Cardiac muscle cell (in vitro differentiated cells and primary cell): ENCODE results near the gene FAM110C. TPM values are rescaled to one million over a fixed set of nuclear protein-coding genes. Genes with fewer than 3 reads are reported as not detected.
"Not testable (repeated sequence)": the region's sequence is repeated elsewhere in the genome, so short reads cannot be mapped to it uniquely, and the experiment has no call there.

ENCODE experiments used
- DNase-seq, 2 donors: peaks; one replicate each; pipeline versions ENCODE4 v3.0.0 to v3.0.0-alpha.2; 2010 to 2017; ENCODE audit warnings: low read depth in 1 of 2, low spot score in 1 of 2
- H3K27ac ChIP-seq: fragments of 200-600 bp; sonication (generic); 2 replicates; pipeline ENCODE4 v1.5.1; 2016
- H3K27me3 ChIP-seq: fragments of 200-600 bp; sonication (generic); 2 replicates; pipeline ENCODE4 v1.6.0; 2016; ENCODE audit warnings: control low read depth
- H3K36me3 ChIP-seq: fragments of 200-600 bp; sonication (generic); 2 replicates; pipeline ENCODE4 v1.5.1; 2016; ENCODE audit warnings: control low read depth
- H3K4me1 ChIP-seq: fragments of 200-600 bp; sonication (generic); 2 replicates; pipeline ENCODE4 v1.8.1; 2017; ENCODE audit warnings: low read depth, mild to moderate bottlenecking, mixed run types
- H3K4me3 ChIP-seq: fragments of 200-600 bp; sonication (generic); 2 replicates; pipeline ENCODE4 v1.5.1; 2016; ENCODE audit warnings: mild to moderate bottlenecking
- H3K9me3 ChIP-seq: fragments of 200-600 bp; sonication (generic); 2 replicates; pipeline ENCODE4 v1.5.1; 2017; ENCODE audit warnings: low read depth, mild to moderate bottlenecking, control low read depth
- polyA plus RNA-seq: library from polyadenylated mRNA; unstranded; fragments of >200 nt; fragmentation: Nextera tagmentation; extraction: Ambion mirVana; gene quantifications from 2 replicates; pipeline ENCODE4 v1.2.1, GENCODE V29; 2016
- total RNA-seq: library from RNA; depleted of rRNA; stranded (reverse); fragments of >200 nt; gene quantifications from 2 replicates; pipeline ENCODE4 v1.2.3, GENCODE V29; 2016
- TF ChIP-seq, protein P1 (sequence below): IDR thresholded peaks from 2 replicates; pipeline ENCODE4 v1.5.1; 2012; ENCODE audit warnings: low read depth, mild to moderate bottlenecking, low read length

Gene FAM110C
- total and polyA plus RNA-seq, 2 experiments from 2014 or later: 0.60 TPM

DNA sequence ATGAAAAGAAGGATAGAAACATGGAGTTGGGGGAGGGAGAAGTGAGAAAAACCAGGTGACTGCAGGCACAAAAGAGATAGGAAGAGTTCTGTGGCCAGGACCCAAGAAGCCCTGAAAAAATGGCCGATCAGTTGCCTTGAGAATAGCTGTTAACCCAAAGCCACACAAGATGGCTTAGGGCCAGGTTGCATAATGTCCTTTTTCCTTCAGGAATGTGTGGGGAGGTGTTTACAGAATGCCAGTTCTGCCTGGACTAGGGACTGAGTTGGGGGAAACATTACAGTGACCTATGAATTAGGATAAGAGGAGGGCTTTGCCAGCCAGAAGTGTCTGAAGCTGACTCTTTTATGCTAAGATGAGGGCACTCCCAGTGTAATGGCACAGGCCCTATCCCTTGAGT lies 17.1 kb downstream of the FAM110C start:
- Histone ChIP-seq H3K27ac (no peak overlapping the region), H3K27me3 (peaks cover 4% of the 10 kb centered on the region), H3K9me3 (no peaks in the 10 kb centered on the region), H3K36me3 (no peaks in the 10 kb centered on the region), H3K4me3 (no peak overlapping the region), H3K4me1 (no peaks in the 10 kb centered on the region)
- no peak for DNase-seq
- TF ChIP-seq, protein P1, sequence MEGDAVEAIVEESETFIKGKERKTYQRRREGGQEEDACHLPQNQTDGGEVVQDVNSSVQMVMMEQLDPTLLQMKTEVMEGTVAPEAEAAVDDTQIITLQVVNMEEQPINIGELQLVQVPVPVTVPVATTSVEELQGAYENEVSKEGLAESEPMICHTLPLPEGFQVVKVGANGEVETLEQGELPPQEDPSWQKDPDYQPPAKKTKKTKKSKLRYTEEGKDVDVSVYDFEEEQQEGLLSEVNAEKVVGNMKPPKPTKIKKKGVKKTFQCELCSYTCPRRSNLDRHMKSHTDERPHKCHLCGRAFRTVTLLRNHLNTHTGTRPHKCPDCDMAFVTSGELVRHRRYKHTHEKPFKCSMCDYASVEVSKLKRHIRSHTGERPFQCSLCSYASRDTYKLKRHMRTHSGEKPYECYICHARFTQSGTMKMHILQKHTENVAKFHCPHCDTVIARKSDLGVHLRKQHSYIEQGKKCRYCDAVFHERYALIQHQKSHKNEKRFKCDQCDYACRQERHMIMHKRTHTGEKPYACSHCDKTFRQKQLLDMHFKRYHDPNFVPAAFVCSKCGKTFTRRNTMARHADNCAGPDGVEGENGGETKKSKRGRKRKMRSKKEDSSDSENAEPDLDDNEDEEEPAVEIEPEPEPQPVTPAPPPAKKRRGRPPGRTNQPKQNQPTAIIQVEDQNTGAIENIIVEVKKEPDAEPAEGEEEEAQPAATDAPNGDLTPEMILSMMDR: no peak

DNA sequence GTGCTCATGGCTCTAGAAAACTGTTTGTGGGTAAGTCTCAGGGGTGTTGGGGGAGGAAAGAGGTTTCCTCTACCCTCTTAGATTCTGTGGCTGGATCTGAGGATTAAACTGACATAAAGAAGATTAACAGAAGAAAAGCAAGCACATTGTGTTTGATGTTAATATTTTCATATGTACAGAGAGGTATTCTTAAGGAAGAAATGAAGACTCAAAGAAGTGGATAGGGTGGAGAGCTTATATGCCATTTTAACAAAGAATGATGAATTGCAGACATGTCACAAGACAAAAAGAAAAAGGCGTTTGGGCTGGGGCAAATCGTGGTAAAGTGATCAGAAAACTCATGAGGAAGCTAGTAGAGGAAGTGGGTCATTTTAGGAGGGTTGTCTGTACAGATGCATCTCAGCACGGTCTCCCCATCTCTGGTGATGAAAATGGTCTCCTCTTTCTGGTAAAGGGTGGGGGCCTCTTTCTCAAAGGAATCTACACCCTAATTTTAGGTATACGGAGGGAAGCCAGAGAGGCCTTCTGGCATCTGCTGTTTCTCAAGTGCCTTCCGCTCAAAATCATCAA lies 17.8 kb downstream of the FAM110C start:
- TF ChIP-seq, protein P1: no peak
- no peak for DNase-seq
- Histone ChIP-seq H3K36me3 (no peaks in the 10 kb centered on the region), H3K27me3 (peaks cover 1% of the 10 kb centered on the region), H3K9me3 (no peaks in the 10 kb centered on the region), H3K4me3 (no peak overlapping the region), H3K4me1 (no peaks in the 10 kb centered on the region), H3K27ac (no peak overlapping the region)

DNA sequence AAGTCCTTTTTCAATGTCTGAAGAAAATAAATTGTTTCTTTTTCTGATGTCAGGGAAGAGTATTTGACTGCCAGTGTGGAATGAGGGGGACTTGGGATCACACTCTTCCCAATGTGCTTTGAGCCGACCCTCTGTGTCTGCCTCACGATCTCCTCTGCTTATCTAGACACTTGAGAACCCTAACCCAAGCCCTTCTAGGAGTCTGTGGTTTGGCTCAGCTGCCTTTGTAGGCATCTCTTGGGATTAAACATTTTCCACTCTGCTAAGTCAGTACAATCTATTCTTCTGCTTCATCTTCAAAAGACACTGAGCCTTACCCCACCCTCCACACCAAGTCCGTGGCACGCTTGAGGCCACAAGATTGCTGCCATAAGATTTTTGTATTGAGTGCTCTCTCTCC lies 19.4 kb downstream of the FAM110C start:
- Histone ChIP-seq H3K4me3 (no peak overlapping the region), H3K4me1 (no peaks in the 10 kb centered on the region), H3K36me3 (no peaks in the 10 kb centered on the region), H3K9me3 (no peaks in the 10 kb centered on the region), H3K27me3 (no peaks in the 10 kb centered on the region), H3K27ac (no peak overlapping the region)
- TF ChIP-seq, protein P1: no peak
- DNase-seq: no peak

DNA sequence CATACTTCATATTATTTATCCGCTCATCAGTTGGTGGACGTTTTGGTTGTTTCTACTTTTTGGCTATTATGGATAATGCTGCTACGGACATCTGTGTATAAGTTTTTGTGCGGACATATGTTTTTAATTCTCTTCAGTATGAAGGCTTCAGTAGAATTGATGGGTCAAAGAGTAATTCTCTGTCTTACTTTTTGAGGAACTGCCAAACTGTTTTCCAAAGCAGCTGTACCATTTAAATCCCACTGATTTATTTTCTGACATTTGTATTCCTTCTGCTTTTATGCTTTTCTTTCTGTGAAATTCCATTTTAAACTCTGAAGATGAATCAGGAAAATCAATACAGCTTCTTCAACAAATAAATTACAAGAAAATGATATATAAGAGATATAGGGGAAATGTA lies 20.8 kb downstream of the FAM110C start:
- Histone ChIP-seq H3K4me1 (no peaks in the 10 kb centered on the region), H3K36me3 (no peaks in the 10 kb centered on the region)
- TF ChIP-seq, protein P1: no peak

DNA sequence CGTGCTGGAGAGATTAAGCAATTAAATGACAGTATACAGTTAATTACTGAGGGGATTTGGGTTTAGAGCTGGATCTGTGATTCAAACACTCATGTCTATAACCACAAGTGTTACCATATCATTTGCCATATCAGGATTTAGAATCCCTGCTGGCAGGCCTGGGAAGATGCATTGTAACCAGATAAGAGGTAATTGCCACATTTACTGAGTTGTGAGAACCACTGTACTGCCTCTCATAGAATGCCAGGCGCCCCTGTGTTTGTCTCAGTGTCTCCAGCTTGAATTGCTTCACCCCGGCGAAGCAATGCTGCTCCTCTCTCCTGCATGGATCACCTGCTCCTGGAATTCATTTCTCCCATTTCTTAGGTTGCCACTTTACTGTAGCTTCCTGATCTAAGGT lies 21.7 kb downstream of the FAM110C start:
- DNase-seq, H3K36me3 ChIP-seq, H3K27ac ChIP-seq, H3K4me1 ChIP-seq, H3K4me3 ChIP-seq, H3K27me3 ChIP-seq, H3K9me3 ChIP-seq: not testable (repeated sequence)

More for the DNA sequence above, 20.8 kb downstream of the FAM110C start:
- no peak overlapping the region for H3K4me3 ChIP-seq
- H3K9me3 ChIP-seq: no peaks in the 10 kb centered on the region
- no peaks in the 10 kb centered on the region for H3K27me3 ChIP-seq
- DNase-seq: no peak
- H3K27ac ChIP-seq: no peak overlapping the region

DNA sequence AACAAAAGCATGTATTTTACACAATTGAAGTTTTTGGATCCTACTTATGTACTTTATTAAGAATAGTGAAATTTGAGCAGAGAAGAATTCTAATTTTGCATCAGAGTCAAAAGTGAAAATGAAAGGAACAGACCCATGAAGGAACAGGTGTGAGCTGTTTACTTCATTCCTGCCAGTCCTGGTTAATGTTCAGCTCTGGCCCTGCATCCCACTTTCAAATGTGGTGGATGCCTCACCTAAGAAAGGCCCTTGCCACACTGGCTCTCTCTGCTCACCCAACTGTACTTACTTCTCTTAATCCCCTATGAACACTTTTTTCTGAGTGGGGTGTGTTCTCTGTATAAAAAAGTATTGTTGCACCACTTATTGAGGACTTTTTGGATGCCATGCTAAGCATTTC lies 22.2 kb downstream of the FAM110C start:
- no peak overlapping the region for H3K27ac ChIP-seq
- no peaks in the 10 kb centered on the region for H3K27me3 ChIP-seq
- H3K36me3 ChIP-seq: no peaks in the 10 kb centered on the region
- no peak for DNase-seq
- H3K4me1 ChIP-seq: no peaks in the 10 kb centered on the region
- no peaks in the 10 kb centered on the region for H3K9me3 ChIP-seq
- TF ChIP-seq, protein P1: no peak
- H3K4me3 ChIP-seq: no peak overlapping the region
